ENCODE data around the gene TIMM17A.
A peak's percentile ranks its signal among the peaks of the same experiment; 100 is the strongest.

The TIMM17A gene

DNA sequence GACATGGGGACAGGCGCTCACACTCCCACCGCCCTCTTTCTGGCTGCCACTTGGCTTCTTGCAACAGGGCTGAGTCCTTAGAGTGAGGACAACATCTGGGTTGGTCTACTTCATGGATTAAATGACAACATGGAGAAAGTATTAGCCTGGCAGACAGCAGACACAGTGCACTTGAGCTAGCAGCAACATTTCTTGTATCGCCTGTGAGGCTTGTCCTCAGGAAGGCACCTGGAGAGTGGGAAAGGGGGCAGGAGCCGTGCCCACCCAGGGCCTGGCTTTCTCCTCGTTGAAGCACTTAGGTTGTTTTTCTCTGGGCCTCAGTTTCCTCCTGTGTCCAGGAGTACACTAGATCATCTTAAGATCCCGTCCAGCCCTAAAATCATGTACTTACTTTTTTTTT lies 58.8 kb downstream of the TIMM17A start:
- ChIA-PET POLR2A (ENCODE audit: low non-redundant PET) (no interaction called here), CTCF (interaction anchor here (0.6 to 10.1 kb wide), 4 partner anchors 8 to 106 kb away, joined by 3 to 114 read pairs (median 4); partner anchors contain the start of gene GPR37L1)
- TF ChIP-seq, protein P1, sequence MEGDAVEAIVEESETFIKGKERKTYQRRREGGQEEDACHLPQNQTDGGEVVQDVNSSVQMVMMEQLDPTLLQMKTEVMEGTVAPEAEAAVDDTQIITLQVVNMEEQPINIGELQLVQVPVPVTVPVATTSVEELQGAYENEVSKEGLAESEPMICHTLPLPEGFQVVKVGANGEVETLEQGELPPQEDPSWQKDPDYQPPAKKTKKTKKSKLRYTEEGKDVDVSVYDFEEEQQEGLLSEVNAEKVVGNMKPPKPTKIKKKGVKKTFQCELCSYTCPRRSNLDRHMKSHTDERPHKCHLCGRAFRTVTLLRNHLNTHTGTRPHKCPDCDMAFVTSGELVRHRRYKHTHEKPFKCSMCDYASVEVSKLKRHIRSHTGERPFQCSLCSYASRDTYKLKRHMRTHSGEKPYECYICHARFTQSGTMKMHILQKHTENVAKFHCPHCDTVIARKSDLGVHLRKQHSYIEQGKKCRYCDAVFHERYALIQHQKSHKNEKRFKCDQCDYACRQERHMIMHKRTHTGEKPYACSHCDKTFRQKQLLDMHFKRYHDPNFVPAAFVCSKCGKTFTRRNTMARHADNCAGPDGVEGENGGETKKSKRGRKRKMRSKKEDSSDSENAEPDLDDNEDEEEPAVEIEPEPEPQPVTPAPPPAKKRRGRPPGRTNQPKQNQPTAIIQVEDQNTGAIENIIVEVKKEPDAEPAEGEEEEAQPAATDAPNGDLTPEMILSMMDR (conservative IDR thresholded peaks at IDR 0.05; ENCODE audit: low read depth), result no peak
- no peak for DNase-seq (ENCODE audit: low spot score)
- no peak overlapping the region for H3K27ac ChIP-seq

DNA sequence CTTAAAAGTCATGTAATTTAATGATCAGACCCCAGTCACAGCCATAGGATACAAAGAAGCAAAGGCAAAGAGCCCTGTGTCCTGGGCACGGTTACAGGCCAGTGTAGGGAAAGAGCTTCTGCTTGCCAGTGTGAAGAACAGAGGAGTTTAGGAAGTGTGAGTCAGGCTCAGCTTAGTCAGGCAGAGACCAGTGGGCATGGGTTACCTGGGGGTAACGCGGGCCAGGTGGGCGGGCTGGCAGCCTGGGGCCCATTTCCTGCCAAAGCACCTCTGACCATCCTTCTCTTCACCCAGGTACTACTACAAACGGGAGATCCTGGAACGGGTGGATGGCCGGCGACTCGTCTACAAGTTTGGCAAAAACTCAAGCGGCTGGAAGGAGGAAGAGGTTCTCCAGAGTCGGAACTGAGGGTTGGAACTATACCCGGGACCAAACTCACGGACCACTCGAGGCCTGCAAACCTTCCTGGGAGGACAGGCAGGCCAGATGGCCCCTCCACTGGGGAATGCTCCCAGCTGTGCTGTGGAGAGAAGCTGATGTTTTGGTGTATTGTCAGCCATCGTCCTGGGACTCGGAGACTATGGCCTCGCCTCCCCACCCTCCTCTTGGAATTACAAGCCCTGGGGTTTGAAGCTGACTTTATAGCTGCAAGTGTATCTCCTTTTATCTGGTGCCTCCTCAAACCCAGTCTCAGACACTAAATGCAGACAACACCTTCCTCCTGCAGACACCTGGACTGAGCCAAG lies 59.8 kb downstream of the TIMM17A start:
- POLR2A ChIA-PET (ENCODE audit: low non-redundant PET), result interaction anchor here (0.7 kb wide), 1 partner anchor 52 kb away, joined by 3 read pairs; no protein-coding TSS in a partner anchor

DNA sequence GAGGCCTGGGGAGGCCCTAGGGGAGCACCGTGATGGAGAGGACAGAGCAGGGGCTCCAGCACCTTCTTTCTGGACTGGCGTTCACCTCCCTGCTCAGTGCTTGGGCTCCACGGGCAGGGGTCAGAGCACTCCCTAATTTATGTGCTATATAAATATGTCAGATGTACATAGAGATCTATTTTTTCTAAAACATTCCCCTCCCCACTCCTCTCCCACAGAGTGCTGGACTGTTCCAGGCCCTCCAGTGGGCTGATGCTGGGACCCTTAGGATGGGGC lies 60.3 kb downstream of the TIMM17A start:
- TF ChIP-seq, protein P1 (conservative IDR thresholded peaks at IDR 0.05; ENCODE audit: low read depth), result no peak
- DNase-seq (ENCODE audit: low spot score), result no peak
- CTCF ChIA-PET, result interaction anchor here (0.6 to 0.7 kb wide), 2 partner anchors 41 to 42 kb away, joined by 3 to 5 read pairs; no protein-coding TSS in a partner anchor
- POLR2A ChIA-PET (ENCODE audit: low non-redundant PET), result no interaction called here
- peak overlapping the region; percentile 36 for H3K27ac ChIP-seq

More for the DNA sequence above, 59.8 kb downstream of the TIMM17A start:
- CTCF ChIA-PET, result interaction anchor here (0.6 to 1.1 kb wide), 5 partner anchors 9 to 115 kb away, joined by 3 to 5 read pairs (median 3); no protein-coding TSS in a partner anchor
- peak overlapping the region; percentile 36 for H3K27ac ChIP-seq
- peak; percentile 48 for DNase-seq (ENCODE audit: low spot score)
- TF ChIP-seq, protein P1 (conservative IDR thresholded peaks at IDR 0.05; ENCODE audit: low read depth), result no peak

DNA sequence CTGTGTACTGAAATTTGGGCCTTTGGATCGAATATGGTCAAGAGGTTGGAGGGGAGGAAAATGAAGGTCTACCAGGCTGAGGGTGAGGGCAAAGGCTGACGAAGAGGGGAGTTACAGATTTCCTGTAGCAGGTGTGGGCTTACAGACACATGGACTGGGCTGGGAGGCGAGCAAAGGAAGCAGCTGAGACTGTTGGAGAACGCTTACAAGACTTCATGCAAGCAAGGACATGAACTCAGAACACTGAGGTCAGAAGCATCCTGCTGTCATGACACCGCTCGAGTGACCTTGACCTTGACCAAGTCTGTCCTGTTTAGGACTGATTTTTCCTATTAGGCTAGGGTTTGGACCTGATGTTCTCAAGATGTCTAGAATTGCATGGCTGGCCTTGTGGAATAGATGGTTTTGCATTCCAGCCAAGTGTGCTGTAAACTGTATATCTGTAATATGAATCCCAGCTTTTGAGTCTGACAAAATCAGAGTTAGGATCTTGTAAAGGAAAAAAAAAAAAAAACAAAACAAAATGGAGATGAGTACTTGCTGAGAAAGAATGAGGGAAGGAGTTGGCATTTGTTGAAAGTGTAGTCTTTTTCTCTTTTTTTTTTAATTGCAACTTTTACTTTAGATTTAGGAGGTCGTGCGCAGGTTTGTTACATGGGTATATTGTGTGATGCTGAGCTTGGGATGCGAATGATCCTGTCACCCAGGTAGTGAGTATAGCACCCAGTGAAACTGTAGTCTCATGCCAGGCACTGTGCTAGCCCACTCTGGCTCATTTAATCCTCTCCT lies 60.9 kb downstream of the TIMM17A start:
- TF ChIP-seq, protein P1 (conservative IDR thresholded peaks at IDR 0.05; ENCODE audit: low read depth), result no peak
- peak overlapping the region; percentile 36 for H3K27ac ChIP-seq
- ChIA-PET POLR2A (ENCODE audit: low non-redundant PET) (no interaction called here), CTCF (interaction anchor here (0.6 to 1.7 kb wide), 5 partner anchors 17 to 176 kb away, joined by 3 to 4 read pairs (median 3); no protein-coding TSS in a partner anchor)
- no peak for DNase-seq (ENCODE audit: low spot score)

DNA sequence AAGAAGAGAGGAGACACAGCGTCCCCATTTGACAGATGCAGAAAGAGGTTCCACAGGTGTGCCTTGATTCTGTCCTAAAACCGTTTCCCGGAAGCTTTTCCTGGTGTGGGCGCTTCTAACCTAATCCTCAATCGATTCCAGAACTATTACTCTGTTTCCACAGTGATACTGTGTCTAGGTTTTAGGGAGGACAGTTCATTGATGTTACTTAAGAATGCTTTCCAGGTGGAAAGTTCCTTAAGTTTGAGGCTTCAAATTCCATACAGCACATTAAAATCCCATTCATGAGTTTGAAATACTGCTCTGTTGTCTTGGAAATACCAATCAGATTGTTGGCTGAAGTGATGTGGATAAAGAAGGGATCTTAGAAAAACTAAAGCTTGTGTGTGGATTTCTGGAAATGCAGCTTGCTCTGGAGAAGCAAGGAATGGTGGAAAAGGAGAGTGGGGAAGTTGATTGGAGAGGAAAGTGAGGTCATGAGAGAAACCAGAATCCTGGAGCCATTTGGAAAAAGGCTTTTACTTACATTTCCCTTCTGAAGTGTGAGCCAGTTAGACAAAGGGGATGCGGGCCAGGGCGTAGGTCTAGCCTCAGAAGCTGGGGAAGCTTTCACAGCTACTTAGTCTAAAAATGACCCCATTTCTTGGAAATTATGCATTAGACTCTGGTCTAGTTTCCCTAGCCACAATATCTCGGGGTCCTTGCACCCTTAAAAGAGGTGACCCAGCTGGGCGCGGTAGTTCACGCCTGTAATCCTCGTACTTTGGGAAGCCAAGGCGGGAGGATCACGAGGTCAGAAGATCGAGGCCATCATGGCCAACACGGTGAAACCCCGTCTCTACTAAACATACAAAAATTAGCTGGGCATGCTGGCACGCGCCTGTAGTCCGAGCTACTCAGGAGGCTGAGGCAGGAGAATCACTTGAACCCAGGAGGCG lies 61.8 kb downstream of the TIMM17A start:
- H3K27ac ChIP-seq, result no peak overlapping the region
- no peak for DNase-seq (ENCODE audit: low spot score)
- ChIA-PET POLR2A (ENCODE audit: low non-redundant PET) (interaction anchor here (0.6 to 2.2 kb wide), 2 partner anchors 39 to 557 kb away, joined by 4 to 5 read pairs; no protein-coding TSS in a partner anchor), CTCF (interaction anchor here (0.5 to 1.7 kb wide), 11 partner anchors 8 to 270 kb away, joined by 3 to 6 read pairs (median 3); no protein-coding TSS in a partner anchor)
- TF ChIP-seq, protein P1 (conservative IDR thresholded peaks at IDR 0.05; ENCODE audit: low read depth), result no peak
